UCSD-AML1 (cell line): ENCODE results near the gene GSTA2.
"Not testable (repeated sequence)": the region's sequence is repeated elsewhere in the genome, so short reads cannot be mapped to it uniquely, and the experiment has no call there.

ENCODE experiments used
- DNase-seq: peaks from one replicate; lab custom pipeline; 2025; ENCODE audit not compliant: unreplicated experiment; lab: John Stamatoyannopoulos, UW

Gene GSTA2

DNA sequence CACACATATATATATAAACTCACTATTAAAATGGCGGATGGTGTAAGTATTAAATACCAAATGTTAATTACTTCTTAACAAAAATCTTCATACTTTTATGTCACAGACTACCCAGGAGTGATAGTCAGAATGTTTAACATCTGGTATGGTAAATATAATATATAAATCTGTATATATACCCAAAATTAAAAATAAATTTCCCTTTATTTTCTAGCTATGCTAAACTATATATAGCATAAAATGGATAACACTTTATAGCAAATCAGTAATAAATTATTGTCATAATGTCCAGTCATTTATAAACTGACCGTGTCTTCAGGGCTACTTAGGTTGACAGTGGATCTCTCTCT, 37.1 kb downstream of the GSTA2 start:
- no peak for DNase-seq

DNA sequence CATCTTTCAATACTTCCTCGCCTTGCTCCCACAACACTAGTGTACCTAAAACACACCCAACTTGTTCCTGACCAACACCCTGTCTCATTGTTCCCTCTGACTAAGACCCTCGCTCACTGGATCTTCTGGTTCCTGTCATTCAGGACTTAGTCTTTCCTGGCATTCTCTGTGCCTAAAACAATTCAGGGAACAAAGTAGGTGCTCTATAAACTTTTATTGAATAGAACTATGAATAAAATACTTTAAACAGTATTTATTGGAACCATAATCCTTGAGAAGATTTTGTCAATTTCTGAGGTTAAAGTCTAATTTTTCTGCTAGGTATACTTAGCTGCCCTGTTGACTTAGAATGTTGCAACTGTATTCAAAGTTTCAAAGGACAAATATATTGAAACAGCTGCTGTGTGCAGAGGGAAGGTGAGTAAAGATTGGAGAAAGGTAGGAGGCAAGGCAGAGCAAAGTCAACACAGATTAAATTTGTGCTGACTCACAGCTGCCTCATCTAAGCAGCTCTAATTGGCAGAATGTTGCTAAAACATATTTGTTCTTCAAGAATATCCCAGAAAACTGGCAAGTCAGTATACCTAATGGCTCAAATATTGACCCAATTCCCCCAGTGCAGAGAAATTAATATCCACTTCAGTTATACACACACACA, 37.6 kb downstream of the GSTA2 start:
- no peak for DNase-seq

DNA sequence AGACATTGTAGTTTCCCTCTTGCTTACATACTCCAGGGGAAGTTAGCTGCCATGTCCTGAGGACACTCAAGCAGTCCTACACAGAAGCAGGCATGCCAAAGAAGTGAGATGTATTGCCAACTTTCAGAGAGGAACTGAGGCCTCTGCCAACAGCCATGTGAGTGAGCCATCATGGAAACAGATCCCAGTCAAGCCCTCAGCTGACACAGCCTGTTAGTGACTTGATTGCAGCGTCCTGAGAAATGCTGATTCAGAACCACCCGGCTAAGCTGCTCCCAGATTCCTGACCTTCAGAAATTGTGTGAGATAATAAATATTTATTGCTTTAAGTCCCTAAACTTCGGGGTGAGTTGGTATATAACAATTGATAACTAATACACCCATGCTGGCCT, 38.1 kb downstream of the GSTA2 start:
- DNase-seq = no peak

DNA sequence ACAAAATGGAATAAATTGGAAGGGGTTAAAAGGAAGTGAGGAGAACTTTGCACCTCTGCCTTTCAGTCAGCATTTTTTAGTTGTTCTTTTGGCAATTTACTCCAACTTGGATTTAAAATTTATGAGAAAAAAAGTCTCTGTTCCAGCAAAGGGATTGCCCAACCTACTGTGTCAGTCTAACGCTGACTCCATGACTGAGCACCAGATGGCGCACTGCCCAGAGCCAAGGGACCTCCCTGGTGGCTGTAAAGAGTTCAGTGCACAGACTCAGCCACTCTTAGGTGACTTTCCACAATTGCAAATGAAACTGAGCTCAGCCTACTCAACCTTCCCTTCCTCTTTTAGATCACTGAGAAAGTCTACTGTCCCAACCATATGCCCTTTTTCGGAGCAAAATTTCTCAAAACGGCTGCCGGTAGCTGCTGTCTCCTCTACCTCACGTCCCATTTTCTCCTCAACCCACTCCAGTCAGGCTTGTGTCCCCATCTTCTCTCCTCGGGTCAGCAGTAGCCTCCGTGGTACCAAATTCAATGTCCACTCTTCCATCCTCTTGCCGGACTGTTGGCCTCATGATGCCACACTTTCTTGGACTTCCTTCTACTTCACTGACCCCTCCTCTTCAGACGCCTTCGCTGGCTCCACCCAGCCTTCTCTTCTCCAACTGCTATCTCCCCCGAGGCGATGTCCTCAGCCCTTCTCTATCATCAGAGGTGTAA, 38.7 kb downstream of the GSTA2 start:
- DNase-seq = peak; percentile 43

DNA sequence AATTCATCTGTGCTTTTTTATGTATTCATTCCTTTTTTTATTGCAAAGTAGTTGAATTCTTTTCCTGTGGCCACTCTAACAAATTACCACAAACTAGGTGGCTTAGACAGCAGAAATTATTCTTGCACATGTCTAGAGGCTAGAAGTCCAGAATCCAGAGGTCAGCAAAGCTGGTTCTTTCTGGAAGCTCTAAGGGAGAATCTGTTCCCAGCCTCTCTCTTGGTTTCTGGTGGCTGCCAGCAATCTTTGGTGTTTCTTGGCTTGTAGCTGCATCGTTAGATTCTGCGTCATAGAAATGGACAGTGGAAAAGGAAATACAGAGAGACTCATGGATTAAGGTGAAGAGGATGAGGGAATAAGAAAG, 39.3 kb downstream of the GSTA2 start:
- no peak for DNase-seq

DNA sequence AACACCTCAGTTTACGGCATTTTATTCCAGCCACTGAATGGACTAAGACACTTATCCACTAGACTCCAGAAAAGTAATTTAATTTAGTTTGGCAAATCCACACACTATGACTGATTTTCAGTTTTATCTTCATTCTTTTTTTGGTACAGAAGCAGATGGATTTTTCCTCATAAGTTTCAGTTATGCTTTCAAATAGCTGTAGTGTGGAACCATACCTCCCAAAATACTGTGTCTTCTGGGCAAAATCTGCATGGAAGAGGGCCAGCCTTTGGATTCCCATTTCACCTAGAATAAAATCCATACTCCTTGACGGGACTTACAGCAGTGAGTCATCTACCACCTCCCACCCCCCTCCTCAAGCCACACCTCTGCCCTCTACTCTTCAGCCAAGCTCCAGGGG, 43.0 kb downstream of the GSTA2 start:
- DNase-seq = no peak

DNA sequence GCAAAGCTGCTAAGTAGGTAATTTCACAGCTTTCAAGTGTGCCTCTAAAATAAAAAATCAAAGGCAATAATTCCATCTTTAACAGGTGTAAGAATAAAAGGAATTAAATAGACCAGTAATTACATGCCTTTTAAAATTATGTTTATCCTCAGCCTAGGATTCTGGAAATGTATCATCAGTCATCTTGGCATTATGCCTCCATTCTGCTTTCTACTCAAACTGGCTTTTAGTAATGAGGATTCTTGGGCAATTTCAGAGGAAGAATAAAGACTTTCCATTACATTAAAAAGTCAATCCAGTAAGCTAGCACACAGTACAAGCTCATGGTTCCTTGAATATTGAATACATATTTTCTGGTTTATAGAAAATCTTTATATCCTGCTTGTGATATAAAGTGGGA, 44.7 kb downstream of the GSTA2 start:
- no peak for DNase-seq

DNA sequence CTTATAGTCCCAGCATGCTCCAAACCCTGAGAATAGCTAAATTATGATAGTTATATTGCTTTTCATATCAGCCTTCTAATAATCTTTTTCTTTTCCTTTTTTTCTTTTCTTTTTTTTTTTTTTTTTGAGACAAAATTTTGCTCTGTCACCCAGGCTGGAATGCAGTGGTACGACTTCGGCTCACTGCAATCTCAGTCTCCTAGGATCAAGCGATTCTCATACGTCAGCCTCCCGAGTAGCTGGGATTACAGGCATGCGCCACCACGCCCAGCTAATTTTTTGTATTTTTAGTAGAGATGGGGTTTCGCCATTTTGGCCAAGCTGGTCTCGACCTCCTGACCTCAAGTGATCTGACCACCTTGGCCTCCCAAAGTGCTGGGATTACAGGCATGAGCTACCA, 48.5 kb downstream of the GSTA2 start:
- not testable (repeated sequence) for DNase-seq

DNA sequence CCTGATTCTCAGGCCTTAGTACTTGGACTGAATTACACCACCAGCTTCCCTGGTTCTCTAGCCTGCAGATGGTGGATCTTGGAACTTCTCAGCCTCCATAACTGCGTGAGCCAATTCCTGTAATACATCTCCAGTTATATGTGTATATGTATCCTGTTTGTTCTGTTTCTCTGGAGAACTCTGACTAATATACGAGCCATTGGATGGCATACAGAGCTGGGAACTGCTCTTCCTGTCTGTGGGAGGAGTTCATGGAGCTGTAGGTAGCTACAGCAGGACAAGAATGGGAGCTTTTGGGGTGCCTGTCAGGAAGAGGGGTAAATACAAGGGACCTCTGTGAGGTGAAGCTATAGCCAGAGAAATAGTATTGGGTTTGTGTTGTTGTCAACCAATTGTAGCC, 51.1 kb downstream of the GSTA2 start:
- no peak for DNase-seq

DNA sequence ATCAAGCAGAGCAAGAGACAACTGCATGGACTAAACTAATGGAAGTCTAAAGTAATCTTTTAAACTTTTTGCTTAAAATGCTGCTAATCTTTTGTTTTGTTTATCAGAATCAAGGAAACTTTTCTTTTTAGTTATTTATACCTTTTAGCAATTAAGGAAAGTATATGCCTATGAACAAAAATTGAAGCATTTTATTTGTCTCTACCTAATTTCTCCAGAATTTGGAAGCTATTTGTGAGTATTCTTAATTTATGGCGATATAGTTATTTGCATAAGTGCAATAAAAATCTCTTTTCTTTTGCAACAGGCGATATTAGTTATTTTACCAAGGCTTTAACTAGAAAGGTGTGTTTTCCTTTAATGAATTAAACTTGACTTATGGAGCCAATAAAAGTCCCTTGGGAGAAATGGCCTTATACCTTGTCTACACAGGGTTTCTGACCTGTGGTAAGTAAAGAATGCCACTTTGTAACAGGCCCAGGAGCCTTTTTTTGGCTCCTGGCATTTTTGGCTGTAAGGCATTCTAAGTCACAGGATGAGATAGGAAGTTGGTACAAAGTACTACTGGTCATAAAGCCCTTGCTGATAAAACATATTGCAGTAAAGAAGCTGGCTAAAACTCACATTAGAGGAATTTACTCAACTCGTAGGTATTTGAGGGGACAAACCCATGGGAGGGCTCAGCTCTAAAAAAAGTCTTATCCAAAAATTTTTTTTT, 55.2 kb downstream of the GSTA2 start:
- DNase-seq = no peak

DNA sequence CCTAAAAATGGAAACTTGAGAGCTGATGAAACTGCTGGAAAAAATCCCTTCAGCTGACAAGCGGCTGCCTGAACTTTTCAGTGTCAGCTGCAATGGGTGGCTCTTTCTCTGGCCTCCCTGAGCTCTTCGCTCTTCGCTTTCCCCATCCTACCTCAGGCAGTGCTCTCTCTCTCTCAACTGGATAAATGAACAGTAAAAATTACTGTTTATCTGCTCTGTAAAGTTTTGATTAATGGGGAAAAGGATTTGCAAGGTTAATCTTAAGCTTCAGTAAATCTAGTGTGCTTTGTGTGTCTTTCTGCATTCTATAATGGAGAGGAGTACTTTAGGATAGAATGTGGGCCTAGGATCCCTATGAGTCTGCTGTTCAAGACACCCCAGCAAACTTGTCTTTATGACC, 57.3 kb downstream of the GSTA2 start:
- DNase-seq = no peak

DNA sequence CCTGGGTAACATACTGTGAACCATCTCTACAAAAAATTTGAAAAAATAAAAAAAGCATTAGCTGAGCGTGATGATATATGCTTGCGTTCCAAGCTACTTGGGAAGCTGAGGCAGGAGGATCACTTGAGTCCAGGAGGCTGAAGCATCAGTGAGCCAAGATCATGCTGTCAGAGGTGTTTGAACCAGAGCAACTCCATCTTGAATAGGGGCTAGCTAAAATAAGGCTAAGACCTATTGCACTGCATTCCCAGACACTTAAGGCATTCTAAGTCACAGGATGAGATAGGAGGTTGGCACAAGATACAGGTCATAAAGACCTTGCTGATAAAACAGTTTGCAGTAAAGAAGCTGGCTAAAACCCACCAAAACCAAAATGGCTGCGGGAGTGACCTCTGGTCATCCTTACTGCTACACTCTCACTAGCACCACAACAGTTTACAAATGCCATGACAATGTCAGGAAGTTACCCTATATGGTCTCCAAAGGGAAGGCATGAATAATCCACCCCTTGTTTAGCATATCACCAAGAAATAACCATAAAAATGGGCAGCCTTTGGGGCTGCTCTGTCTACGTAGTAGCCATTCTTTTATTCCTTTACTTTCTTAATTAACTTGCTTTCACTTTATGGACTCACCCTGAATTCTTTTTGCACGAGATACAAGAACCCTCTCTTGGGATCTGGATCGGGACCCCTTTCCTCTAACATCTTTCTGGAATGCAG, 58.3 kb downstream of the GSTA2 start:
- not testable (repeated sequence) for DNase-seq

DNA sequence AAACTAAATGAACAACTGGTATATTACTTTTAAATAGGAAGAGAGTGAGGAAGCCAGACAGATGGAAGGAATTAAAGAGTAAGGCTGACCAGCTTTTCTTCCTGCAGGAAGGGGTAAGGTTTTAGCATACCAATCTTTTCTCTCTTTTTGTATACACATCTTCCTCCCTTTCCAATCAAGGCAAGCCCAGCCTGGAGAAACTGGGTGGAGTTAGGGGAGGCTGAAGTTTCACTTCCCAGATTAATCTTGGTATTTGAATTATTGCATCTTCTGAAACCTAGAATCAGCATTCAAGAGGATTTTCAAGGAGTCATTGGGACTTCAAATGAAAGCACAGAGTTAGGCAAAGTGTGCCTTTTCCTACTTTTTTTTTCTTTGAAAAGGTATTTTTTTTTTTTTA, 59.2 kb downstream of the GSTA2 start:
- no peak for DNase-seq
